Measurements from ENCODE around the gene RPL34.
"Not testable (repeated sequence)": the region's sequence is repeated elsewhere in the genome, so short reads cannot be mapped to it uniquely, and the experiment has no call there.

The RPL34 gene

DNA sequence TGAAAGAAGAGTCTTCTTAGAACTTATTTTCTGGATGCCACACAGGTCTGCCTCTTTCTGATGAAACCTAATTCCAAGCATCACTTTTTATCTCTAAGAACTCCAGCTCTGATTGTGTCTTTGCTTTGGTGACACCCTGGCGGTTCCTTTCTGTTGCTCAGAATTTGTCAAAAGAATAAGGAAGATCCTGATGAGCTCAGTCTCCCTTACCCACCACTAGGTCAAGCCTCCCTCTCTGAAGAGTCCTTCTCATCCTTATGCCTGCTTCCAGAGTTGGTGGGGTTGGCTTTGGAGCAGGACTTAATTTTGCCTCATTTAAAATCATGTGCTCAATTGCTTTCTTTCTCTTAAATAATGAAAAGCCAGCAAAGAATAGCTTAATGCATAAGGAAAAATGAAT lies 31.5 kb upstream of the RPL34 start:
- H3K36me3 ChIP-seq (replicated peaks) = no peaks in the 10 kb centered on the region
- TF ChIP-seq, protein P1, sequence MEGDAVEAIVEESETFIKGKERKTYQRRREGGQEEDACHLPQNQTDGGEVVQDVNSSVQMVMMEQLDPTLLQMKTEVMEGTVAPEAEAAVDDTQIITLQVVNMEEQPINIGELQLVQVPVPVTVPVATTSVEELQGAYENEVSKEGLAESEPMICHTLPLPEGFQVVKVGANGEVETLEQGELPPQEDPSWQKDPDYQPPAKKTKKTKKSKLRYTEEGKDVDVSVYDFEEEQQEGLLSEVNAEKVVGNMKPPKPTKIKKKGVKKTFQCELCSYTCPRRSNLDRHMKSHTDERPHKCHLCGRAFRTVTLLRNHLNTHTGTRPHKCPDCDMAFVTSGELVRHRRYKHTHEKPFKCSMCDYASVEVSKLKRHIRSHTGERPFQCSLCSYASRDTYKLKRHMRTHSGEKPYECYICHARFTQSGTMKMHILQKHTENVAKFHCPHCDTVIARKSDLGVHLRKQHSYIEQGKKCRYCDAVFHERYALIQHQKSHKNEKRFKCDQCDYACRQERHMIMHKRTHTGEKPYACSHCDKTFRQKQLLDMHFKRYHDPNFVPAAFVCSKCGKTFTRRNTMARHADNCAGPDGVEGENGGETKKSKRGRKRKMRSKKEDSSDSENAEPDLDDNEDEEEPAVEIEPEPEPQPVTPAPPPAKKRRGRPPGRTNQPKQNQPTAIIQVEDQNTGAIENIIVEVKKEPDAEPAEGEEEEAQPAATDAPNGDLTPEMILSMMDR (IDR thresholded peaks at IDR 0.05; ENCODE audit: low read depth, low read length, missing control alignments) = no peak
- no peak for DNase-seq
- in situ Hi-C loops (cut with HindIII; ENCODE audit: low pct_ligation_motif_present, low sequenced_read_pairs) = no loop called here
- no peaks in the 10 kb centered on the region for H3K27me3 ChIP-seq (replicated peaks)
- no peak overlapping the region for H3K27ac ChIP-seq
- no peak overlapping the region for H3K4me3 ChIP-seq (ENCODE audit: low read depth, low read length)

DNA sequence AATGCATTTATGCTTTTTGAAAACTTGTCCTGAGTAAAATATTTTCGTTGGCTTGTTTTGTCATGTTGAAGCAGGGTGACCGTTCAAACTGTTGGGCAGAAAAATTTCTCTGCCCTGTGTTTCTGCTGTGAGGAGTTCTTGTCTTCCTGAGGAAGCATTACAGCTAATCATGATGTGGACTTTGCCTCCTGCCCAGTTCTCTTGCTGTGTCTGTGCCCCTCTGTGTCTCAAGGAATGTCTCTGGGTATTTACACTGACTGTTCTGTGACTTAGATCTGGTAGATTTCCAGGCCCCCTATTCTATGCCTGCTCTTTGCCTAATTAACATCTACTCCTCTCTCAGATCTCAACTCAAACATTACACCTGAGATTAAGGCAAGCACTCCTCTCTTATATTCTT lies 30.4 kb upstream of the RPL34 start:
- TF ChIP-seq, protein P1 (IDR thresholded peaks at IDR 0.05; ENCODE audit: low read depth, low read length, missing control alignments) = no peak
- H3K4me3 ChIP-seq (ENCODE audit: low read depth, low read length) = no peak overlapping the region
- no peaks in the 10 kb centered on the region for H3K27me3 ChIP-seq (replicated peaks)
- no peak for DNase-seq
- in situ Hi-C loops (cut with HindIII; ENCODE audit: low pct_ligation_motif_present, low sequenced_read_pairs) = no loop called here
- H3K27ac ChIP-seq = no peak overlapping the region
- H3K36me3 ChIP-seq (replicated peaks) = no peaks in the 10 kb centered on the region

DNA sequence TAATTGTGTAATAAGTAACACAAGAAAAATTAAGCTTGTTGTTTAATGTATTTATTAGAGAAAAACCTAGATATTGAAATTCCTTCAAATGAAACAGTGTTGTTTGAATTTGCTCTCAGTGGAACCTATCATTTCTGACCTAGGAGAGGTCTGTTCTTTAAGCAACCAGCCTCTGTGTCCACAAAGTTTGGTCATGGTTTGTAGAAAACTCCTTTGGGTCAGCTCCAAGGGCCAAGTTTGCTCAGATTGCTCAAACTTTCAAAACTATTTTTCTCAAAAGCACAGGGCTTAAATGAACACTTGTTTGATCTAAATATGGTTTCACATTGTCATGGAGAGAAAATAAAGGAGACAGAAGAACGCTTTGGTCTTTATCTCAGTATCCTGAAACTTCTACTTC lies 29.6 kb upstream of the RPL34 start:
- no peak for DNase-seq
- H3K36me3 ChIP-seq (replicated peaks) = no peaks in the 10 kb centered on the region
- no peak overlapping the region for H3K27ac ChIP-seq
- no peaks in the 10 kb centered on the region for H3K27me3 ChIP-seq (replicated peaks)
- H3K4me3 ChIP-seq (ENCODE audit: low read depth, low read length) = no peak overlapping the region
- in situ Hi-C loops (cut with HindIII; ENCODE audit: low pct_ligation_motif_present, low sequenced_read_pairs) = no loop called here
- TF ChIP-seq, protein P1 (IDR thresholded peaks at IDR 0.05; ENCODE audit: low read depth, low read length, missing control alignments) = no peak

DNA sequence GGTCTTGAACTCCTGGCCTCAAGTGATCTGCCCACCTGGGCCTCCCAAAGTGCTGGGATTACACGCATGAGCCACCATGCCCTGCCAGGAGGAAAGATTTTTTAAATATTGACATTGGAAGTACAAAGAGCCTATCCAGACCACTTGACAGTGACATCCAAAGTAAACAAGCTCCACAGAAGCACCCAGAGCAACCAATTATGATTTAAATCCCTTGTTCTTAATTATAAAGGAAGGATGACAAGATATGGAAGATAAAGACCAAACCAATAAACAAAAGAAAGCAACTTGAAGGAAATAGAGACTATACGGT lies 27.7 kb upstream of the RPL34 start:
- H3K36me3 ChIP-seq (replicated peaks) = no peaks in the 10 kb centered on the region
- no peak overlapping the region for H3K4me3 ChIP-seq (ENCODE audit: low read depth, low read length)
- TF ChIP-seq, protein P1 (IDR thresholded peaks at IDR 0.05; ENCODE audit: low read depth, low read length, missing control alignments) = no peak
- no peak for DNase-seq
- H3K27me3 ChIP-seq (replicated peaks) = no peaks in the 10 kb centered on the region
- H3K27ac ChIP-seq = peak overlapping the region; percentile 36
- in situ Hi-C loops (cut with HindIII; ENCODE audit: low pct_ligation_motif_present, low sequenced_read_pairs) = no loop called here

DNA sequence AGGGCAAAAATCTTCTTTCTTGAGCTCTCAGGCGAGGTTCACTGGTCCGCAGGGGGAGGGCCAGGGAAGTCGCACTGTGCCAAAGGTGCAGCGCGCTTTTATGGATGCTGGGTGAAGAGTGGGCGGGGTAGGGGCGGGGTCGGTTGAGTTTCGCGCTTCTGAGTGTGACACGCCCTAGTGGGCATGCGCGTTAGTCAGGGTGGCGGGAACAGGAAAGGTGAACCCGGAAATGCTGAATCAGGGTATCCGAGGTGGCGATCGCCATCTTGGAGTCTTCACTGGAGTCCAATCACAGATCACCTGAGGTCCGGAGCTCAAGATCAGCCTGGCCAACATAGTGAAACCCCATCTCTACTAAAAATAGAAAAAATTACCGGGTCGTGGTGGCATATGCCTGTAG lies 26.1 kb upstream of the RPL34 start:
- H3K27ac ChIP-seq; H3K36me3 ChIP-seq (replicated peaks); H3K27me3 ChIP-seq (replicated peaks); H3K4me3 ChIP-seq (ENCODE audit: low read depth, low read length); DNase-seq; in situ Hi-C loops (cut with HindIII; ENCODE audit: low pct_ligation_motif_present, low sequenced_read_pairs): not testable (repeated sequence)

DNA sequence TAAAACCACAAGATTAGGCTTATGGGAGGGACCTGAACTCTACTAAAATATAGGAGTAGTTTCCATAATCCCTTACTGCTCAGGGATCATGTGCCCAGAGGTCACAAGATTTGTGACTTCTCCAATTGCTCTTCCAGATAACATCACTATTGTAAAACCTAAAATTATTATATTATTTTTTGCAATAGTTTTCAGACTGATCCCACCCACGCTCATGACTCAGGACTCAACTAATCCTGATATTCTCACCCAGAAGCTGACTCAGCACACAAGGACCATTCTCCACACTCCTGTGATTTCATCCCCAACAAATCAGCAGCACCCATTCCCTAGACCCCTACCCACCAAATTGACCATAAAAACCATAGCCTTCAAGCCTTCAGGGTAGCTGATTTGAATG lies 24.0 kb upstream of the RPL34 start:
- Histone ChIP-seq H3K4me3 (ENCODE audit: low read depth, low read length) (no peak overlapping the region), H3K27ac (no peak overlapping the region), H3K36me3 (replicated peaks) (no peaks in the 10 kb centered on the region), H3K27me3 (replicated peaks) (no peaks in the 10 kb centered on the region)
- DNase-seq = peak; percentile 20
- TF ChIP-seq, protein P1 (IDR thresholded peaks at IDR 0.05; ENCODE audit: low read depth, low read length, missing control alignments) = no peak
- in situ Hi-C loops (cut with HindIII; ENCODE audit: low pct_ligation_motif_present, low sequenced_read_pairs) = no loop called here

Measured in brain microvascular endothelial cell (primary cell).